OCI-LY1 (cell line): ENCODE measurements around the gene SHC3.

ENCODE experiments used
- CTCF ChIP-seq: fragments of 200-600 bp; sonication (generic), shearing (Covaris generic); IDR thresholded peaks from 2 replicates; pipeline ENCODE4 v1.5.1; 2017; ENCODE audit warnings: mild to moderate bottlenecking, antibody characterized with exemption, low read length, moderate library complexity, mixed read lengths
- EZH2 ChIP-seq: fragments of 200-600 bp; sonication (generic), shearing (Covaris generic); IDR thresholded peaks from 2 replicates; pipeline ENCODE4 v1.8.0; 2017; ENCODE audit warnings: borderline replicate concordance, mixed run types, mild to moderate bottlenecking, antibody characterized with exemption, low read length, moderate library complexity, mixed read lengths

GRCh38 chr9:88994469-88995199 is 184.0 kb downstream of the SHC3 start:
- TF ChIP-seq CTCF (no peak), EZH2 (no peak)
